ENCODE results near the gene SGPP2. TPM values are rescaled to one million over a fixed set of nuclear protein-coding genes. Genes with fewer than 3 reads are reported as not detected.

SGPP2 gene
- total RNA-seq, 1 experiment from 2014 or later = not detected

- Histone ChIP-seq H3K27ac (ENCODE audit: low read length) (no peak overlapping the region), H3K9me3 (ENCODE audit: low read length) (no peaks in the 10 kb centered on the region), H3K4me2 (ENCODE audit: low read depth, low read length, poor library complexity, severe bottlenecking) (no peak overlapping the region), H3K9ac (ENCODE audit: low read length) (no peak overlapping the region), H3K79me2 (ENCODE audit: low read length) (no peaks in the 10 kb centered on the region), H3K4me3 (ENCODE audit: low read length) (no peak overlapping the region), H4K20me1 (ENCODE audit: insufficient read depth, low read depth, low read length) (no peaks in the 10 kb centered on the region), H3K9me2 (replicated peaks; ENCODE audit: insufficient read depth, low read length) (no peaks in the 10 kb centered on the region), H3K4me1 (ENCODE audit: low read length) (no peaks in the 10 kb centered on the region), H3K36me3 (ENCODE audit: insufficient read depth, low read length) (no peaks in the 10 kb centered on the region), H3K27me3 (ENCODE audit: low read length) (no peaks in the 10 kb centered on the region), H2AFZ (ENCODE audit: low read length) (no peak overlapping the region)
- no peak for DNase-seq
Measured at GRCh38 chr2:222535477-222535876, 111.1 kb downstream of the SGPP2 start.

GRCh38 chr2:222538535-222538934, 114.2 kb downstream of the SGPP2 start:
- Histone ChIP-seq H3K9me3 (ENCODE audit: low read length) (no peaks in the 10 kb centered on the region), H3K4me2 (ENCODE audit: low read depth, low read length, poor library complexity, severe bottlenecking) (no peak overlapping the region), H3K36me3 (ENCODE audit: insufficient read depth, low read length) (no peaks in the 10 kb centered on the region), H3K79me2 (ENCODE audit: low read length) (no peaks in the 10 kb centered on the region), H3K9me2 (replicated peaks; ENCODE audit: insufficient read depth, low read length) (no peaks in the 10 kb centered on the region), H3K4me1 (ENCODE audit: low read length) (no peaks in the 10 kb centered on the region), H3K9ac (ENCODE audit: low read length) (no peak overlapping the region), H2AFZ (ENCODE audit: low read length) (no peak overlapping the region), H3K27ac (ENCODE audit: low read length) (no peak overlapping the region), H3K4me3 (ENCODE audit: low read length) (no peak overlapping the region), H3K27me3 (ENCODE audit: low read length) (no peaks in the 10 kb centered on the region), H4K20me1 (ENCODE audit: insufficient read depth, low read depth, low read length) (no peaks in the 10 kb centered on the region)
- no peak for DNase-seq

- no peak overlapping the region for H3K27ac ChIP-seq (ENCODE audit: low read length)
- no peaks in the 10 kb centered on the region for H3K9me3 ChIP-seq (ENCODE audit: low read length)
- H3K36me3 ChIP-seq (ENCODE audit: insufficient read depth, low read length) = no peaks in the 10 kb centered on the region
- no peaks in the 10 kb centered on the region for H3K79me2 ChIP-seq (ENCODE audit: low read length)
- no peak overlapping the region for H3K9ac ChIP-seq (ENCODE audit: low read length)
- H3K9me2 ChIP-seq (replicated peaks; ENCODE audit: insufficient read depth, low read length) = no peaks in the 10 kb centered on the region
- no peak for DNase-seq
- H2AFZ ChIP-seq (ENCODE audit: low read length) = no peak overlapping the region
- H3K4me1 ChIP-seq (ENCODE audit: low read length) = no peaks in the 10 kb centered on the region
- H4K20me1 ChIP-seq (ENCODE audit: insufficient read depth, low read depth, low read length) = no peaks in the 10 kb centered on the region
- no peaks in the 10 kb centered on the region for H3K27me3 ChIP-seq (ENCODE audit: low read length)
- no peak overlapping the region for H3K4me3 ChIP-seq (ENCODE audit: low read length)
- H3K4me2 ChIP-seq (ENCODE audit: low read depth, low read length, poor library complexity, severe bottlenecking) = no peak overlapping the region
Measured at GRCh38 chr2:222544661-222545060, 120.3 kb downstream of the SGPP2 start.

GRCh38 chr2:222545823-222546795, 121.8 kb downstream of the SGPP2 start:
- Histone ChIP-seq H2AFZ (ENCODE audit: low read length) (no peak overlapping the region), H3K4me2 (ENCODE audit: low read depth, low read length, poor library complexity, severe bottlenecking) (no peak overlapping the region), H3K27me3 (ENCODE audit: low read length) (no peaks in the 10 kb centered on the region), H3K9ac (ENCODE audit: low read length) (no peak overlapping the region), H3K4me3 (ENCODE audit: low read length) (no peak overlapping the region), H3K36me3 (ENCODE audit: insufficient read depth, low read length) (no peaks in the 10 kb centered on the region), H3K27ac (ENCODE audit: low read length) (no peak overlapping the region), H3K4me1 (ENCODE audit: low read length) (no peaks in the 10 kb centered on the region), H4K20me1 (ENCODE audit: insufficient read depth, low read depth, low read length) (no peaks in the 10 kb centered on the region), H3K9me2 (replicated peaks; ENCODE audit: insufficient read depth, low read length) (no peaks in the 10 kb centered on the region), H3K9me3 (ENCODE audit: low read length) (no peaks in the 10 kb centered on the region), H3K79me2 (ENCODE audit: low read length) (no peaks in the 10 kb centered on the region)
- DNase-seq = no peak

GRCh38 chr2:222547083-222547482, 122.7 kb downstream of the SGPP2 start:
- Histone ChIP-seq H4K20me1 (ENCODE audit: insufficient read depth, low read depth, low read length) (no peaks in the 10 kb centered on the region), H3K27me3 (ENCODE audit: low read length) (no peaks in the 10 kb centered on the region), H3K4me3 (ENCODE audit: low read length) (no peak overlapping the region), H3K4me2 (ENCODE audit: low read depth, low read length, poor library complexity, severe bottlenecking) (no peak overlapping the region), H3K79me2 (ENCODE audit: low read length) (no peaks in the 10 kb centered on the region), H3K9ac (ENCODE audit: low read length) (no peak overlapping the region), H2AFZ (ENCODE audit: low read length) (no peak overlapping the region), H3K4me1 (ENCODE audit: low read length) (no peaks in the 10 kb centered on the region), H3K9me3 (ENCODE audit: low read length) (no peaks in the 10 kb centered on the region), H3K27ac (ENCODE audit: low read length) (no peak overlapping the region), H3K9me2 (replicated peaks; ENCODE audit: insufficient read depth, low read length) (no peaks in the 10 kb centered on the region), H3K36me3 (ENCODE audit: insufficient read depth, low read length) (no peaks in the 10 kb centered on the region)
- no peak for DNase-seq

- no peak overlapping the region for H3K4me3 ChIP-seq (ENCODE audit: low read length)
- H3K9ac ChIP-seq (ENCODE audit: low read length) = no peak overlapping the region
- H3K4me1 ChIP-seq (ENCODE audit: low read length) = no peaks in the 10 kb centered on the region
- H3K9me3 ChIP-seq (ENCODE audit: low read length) = no peaks in the 10 kb centered on the region
- no peak for DNase-seq
- H3K27me3 ChIP-seq (ENCODE audit: low read length) = no peaks in the 10 kb centered on the region
- no peaks in the 10 kb centered on the region for H3K36me3 ChIP-seq (ENCODE audit: insufficient read depth, low read length)
- no peak overlapping the region for H3K4me2 ChIP-seq (ENCODE audit: low read depth, low read length, poor library complexity, severe bottlenecking)
- H2AFZ ChIP-seq (ENCODE audit: low read length) = no peak overlapping the region
- no peaks in the 10 kb centered on the region for H3K79me2 ChIP-seq (ENCODE audit: low read length)
- no peaks in the 10 kb centered on the region for H4K20me1 ChIP-seq (ENCODE audit: insufficient read depth, low read depth, low read length)
- no peak overlapping the region for H3K27ac ChIP-seq (ENCODE audit: low read length)
- H3K9me2 ChIP-seq (replicated peaks; ENCODE audit: insufficient read depth, low read length) = no peaks in the 10 kb centered on the region
Measured at GRCh38 chr2:222548992-222549391, 124.6 kb downstream of the SGPP2 start.

GRCh38 chr2:222554517-222554916, 130.2 kb downstream of the SGPP2 start:
- no peaks in the 10 kb centered on the region for H3K36me3 ChIP-seq (ENCODE audit: insufficient read depth, low read length)
- H3K9me3 ChIP-seq (ENCODE audit: low read length) = no peaks in the 10 kb centered on the region
- DNase-seq = no peak
- no peaks in the 10 kb centered on the region for H3K4me1 ChIP-seq (ENCODE audit: low read length)
- no peak overlapping the region for H2AFZ ChIP-seq (ENCODE audit: low read length)
- H3K27me3 ChIP-seq (ENCODE audit: low read length) = no peaks in the 10 kb centered on the region
- no peaks in the 10 kb centered on the region for H3K9me2 ChIP-seq (replicated peaks; ENCODE audit: insufficient read depth, low read length)
- H3K79me2 ChIP-seq (ENCODE audit: low read length) = no peaks in the 10 kb centered on the region
- H3K4me2 ChIP-seq (ENCODE audit: low read depth, low read length, poor library complexity, severe bottlenecking) = no peak overlapping the region
- no peak overlapping the region for H3K27ac ChIP-seq (ENCODE audit: low read length)
- no peak overlapping the region for H3K4me3 ChIP-seq (ENCODE audit: low read length)
- no peak overlapping the region for H3K9ac ChIP-seq (ENCODE audit: low read length)
- no peaks in the 10 kb centered on the region for H4K20me1 ChIP-seq (ENCODE audit: insufficient read depth, low read depth, low read length)

GRCh38 chr2:222561151-222561550, 136.8 kb downstream of the SGPP2 start:
- no peak overlapping the region for H2AFZ ChIP-seq (ENCODE audit: low read length)
- DNase-seq = no peak
- H3K4me1 ChIP-seq (ENCODE audit: low read length) = no peaks in the 10 kb centered on the region
- H3K9me2 ChIP-seq (replicated peaks; ENCODE audit: insufficient read depth, low read length) = no peaks in the 10 kb centered on the region
- no peak overlapping the region for H3K27ac ChIP-seq (ENCODE audit: low read length)
- H4K20me1 ChIP-seq (ENCODE audit: insufficient read depth, low read depth, low read length) = no peaks in the 10 kb centered on the region
- H3K4me3 ChIP-seq (ENCODE audit: low read length) = no peak overlapping the region
- H3K9ac ChIP-seq (ENCODE audit: low read length) = no peak overlapping the region
- H3K79me2 ChIP-seq (ENCODE audit: low read length) = no peaks in the 10 kb centered on the region
- H3K9me3 ChIP-seq (ENCODE audit: low read length) = no peaks in the 10 kb centered on the region
- H3K27me3 ChIP-seq (ENCODE audit: low read length) = no peaks in the 10 kb centered on the region
- H3K36me3 ChIP-seq (ENCODE audit: insufficient read depth, low read length) = no peaks in the 10 kb centered on the region
- H3K4me2 ChIP-seq (ENCODE audit: low read depth, low read length, poor library complexity, severe bottlenecking) = no peak overlapping the region

Measured in Karpas-422 (cell line).